CD4-positive, CD25-positive, alpha-beta regulatory T cell (primary cell): ENCODE data around the gene KRTAP5-4. TPM values are rescaled to one million over a fixed set of nuclear protein-coding genes. Genes with fewer than 3 reads are reported as not detected.
"Not testable (repeated sequence)": the region's sequence is repeated elsewhere in the genome, so short reads cannot be mapped to it uniquely, and the experiment has no call there.

Experiments
- ATAC-seq, 2 donors: fragments of 150-1000 bp; cut with Tn5 transposase; one replicate each; pipeline ENCODE4 v1.10.0; 2021; ENCODE audit warnings: low read depth in 2 of 2, moderate number of reproducible peaks in 2 of 2, moderate library complexity in 1 of 2
- DNase-seq, 3 donors: peaks; one replicate each; pipeline versions ENCODE4 v3.0.0 to v3.0.0-alpha.2; 2012 to 2022; ENCODE audit warnings: mixed read lengths in 1 of 3
- H3K27ac ChIP-seq: one replicate; pipeline ENCODE4 v1.7.0; 2013; ENCODE audit warnings: mild to moderate bottlenecking, low read length; ENCODE audit not compliant: insufficient read depth, poor library complexity, severe bottlenecking
- H3K27me3 ChIP-seq: one replicate; pipeline ENCODE4 v1.7.0; 2013; ENCODE audit warnings: low read length; ENCODE audit not compliant: control insufficient read depth, insufficient read depth
- H3K36me3 ChIP-seq: one replicate; pipeline ENCODE4 v1.7.0; 2013; ENCODE audit warnings: mild to moderate bottlenecking, low read length, moderate library complexity; ENCODE audit not compliant: control insufficient read depth, insufficient read depth
- H3K4me1 ChIP-seq: 2 replicates; pipeline ENCODE4 v1.7.0; 2013; ENCODE audit warnings: mild to moderate bottlenecking, low read length; ENCODE audit not compliant: insufficient read depth, control insufficient read depth, poor library complexity, severe bottlenecking
- H3K4me3 ChIP-seq: one replicate; pipeline ENCODE4 v1.7.0; 2013; ENCODE audit warnings: low read depth, mild to moderate bottlenecking, low read length, moderate library complexity
- H3K9me3 ChIP-seq, 2 experiments: 1 replicate in 1 of 2; 2 replicates in 1 of 2; pipeline ENCODE4 v1.7.0; 2013; ENCODE audit warnings: low read length in 2 of 2, mild to moderate bottlenecking in 1 of 2, moderate library complexity in 1 of 2; ENCODE audit not compliant: control insufficient read depth in 2 of 2
- H3K27ac Mint-ChIP-seq, 3 donors: one replicate each; pipeline ENCODE4 v1.8.0; 2020 to 2022; ENCODE audit warnings: mild to moderate bottlenecking in 3 of 3, mixed read lengths in 3 of 3, moderate library complexity in 2 of 3
- H3K27me3 Mint-ChIP-seq: one replicate; pipeline ENCODE4 v1.8.0; 2022; ENCODE audit warnings: mild to moderate bottlenecking, mixed read lengths
- H3K36me3 Mint-ChIP-seq: one replicate; pipeline ENCODE4 v1.8.0; 2020; ENCODE audit warnings: mixed read lengths
- H3K4me1 Mint-ChIP-seq, 4 donors: one replicate each; pipeline ENCODE4 v1.8.0; 2020 to 2022; ENCODE audit warnings: mixed read lengths in 4 of 4, mild to moderate bottlenecking in 1 of 4
- H3K4me3 Mint-ChIP-seq, 4 donors: one replicate each; pipeline ENCODE4 v1.8.0; 2020 to 2022; ENCODE audit warnings: mild to moderate bottlenecking in 4 of 4, mixed read lengths in 4 of 4, moderate library complexity in 3 of 4
- H3K9me3 Mint-ChIP-seq, 7 donors: one replicate each; pipeline ENCODE4 v1.8.0; 2020 to 2022; ENCODE audit warnings: mixed read lengths in 7 of 7, mild to moderate bottlenecking in 3 of 7, moderate library complexity in 2 of 7
- polyA plus RNA-seq, 4 donors: library from polyadenylated mRNA; unstranded; fragments of 300-500 nt; fragmentation: Illumina TruSeq; gene quantifications; one replicate each; pipeline ENCODE4 v1.2.3, GENCODE V29; 2021
- total RNA-seq: library from RNA; stranded (reverse); gene quantifications from one replicate; pipeline ENCODE4 v1.2.3, GENCODE V29; 2022

The KRTAP5-4 gene
- total and polyA plus RNA-seq, 5 donors from 2014 or later, result not detected

GRCh38 chr11:1651411-1651980 is 29.6 kb upstream of the KRTAP5-4 start:
- no peaks in the 10 kb centered on the region for H3K9me3 ChIP-seq
- ATAC-seq, result no peak
- Mint-ChIP-seq H3K27me3 (peaks cover 14% of the 10 kb centered on the region), H3K4me3 (no peak overlapping the region), H3K27ac (no peak overlapping the region), H3K9me3 (no peaks in the 10 kb centered on the region), H3K4me1 (no peaks in the 10 kb centered on the region), H3K36me3 (no peaks in the 10 kb centered on the region)
- DNase-seq, result no peak
- peaks cover 3% of the 10 kb centered on the region for H3K4me1 ChIP-seq
- H3K4me3 ChIP-seq, result no peak overlapping the region
- H3K27ac ChIP-seq, result no peak overlapping the region
- no peaks in the 10 kb centered on the region for H3K27me3 ChIP-seq
- no peaks in the 10 kb centered on the region for H3K36me3 ChIP-seq

- H3K36me3 Mint-ChIP-seq, result no peaks in the 10 kb centered on the region
- ATAC-seq, result no peak
These were observed 29.0 kb upstream of the KRTAP5-4 start for GRCh38 chr11:1650918-1651262.

GRCh38 chr11:1650034-1650917 is 28.3 kb upstream of the KRTAP5-4 start:
- no peaks in the 10 kb centered on the region for H3K9me3 Mint-ChIP-seq

More at GRCh38 chr11:1650918-1651262, 29.0 kb upstream of the KRTAP5-4 start:
- no peak overlapping the region for H3K27ac ChIP-seq
- no peaks in the 10 kb centered on the region for H3K36me3 ChIP-seq
- Mint-ChIP-seq H3K27me3 (peaks cover 12% of the 10 kb centered on the region), H3K4me3 (no peak overlapping the region), H3K4me1 (no peaks in the 10 kb centered on the region), H3K9me3 (no peaks in the 10 kb centered on the region), H3K27ac (peak overlapping the region in 1 of 3 donors; percentile 29)
- no peaks in the 10 kb centered on the region for H3K9me3 ChIP-seq
- H3K27me3 ChIP-seq, result no peaks in the 10 kb centered on the region
- no peak overlapping the region for H3K4me3 ChIP-seq
- peaks cover 3% of the 10 kb centered on the region for H3K4me1 ChIP-seq
- DNase-seq, result no peak

DNA sequence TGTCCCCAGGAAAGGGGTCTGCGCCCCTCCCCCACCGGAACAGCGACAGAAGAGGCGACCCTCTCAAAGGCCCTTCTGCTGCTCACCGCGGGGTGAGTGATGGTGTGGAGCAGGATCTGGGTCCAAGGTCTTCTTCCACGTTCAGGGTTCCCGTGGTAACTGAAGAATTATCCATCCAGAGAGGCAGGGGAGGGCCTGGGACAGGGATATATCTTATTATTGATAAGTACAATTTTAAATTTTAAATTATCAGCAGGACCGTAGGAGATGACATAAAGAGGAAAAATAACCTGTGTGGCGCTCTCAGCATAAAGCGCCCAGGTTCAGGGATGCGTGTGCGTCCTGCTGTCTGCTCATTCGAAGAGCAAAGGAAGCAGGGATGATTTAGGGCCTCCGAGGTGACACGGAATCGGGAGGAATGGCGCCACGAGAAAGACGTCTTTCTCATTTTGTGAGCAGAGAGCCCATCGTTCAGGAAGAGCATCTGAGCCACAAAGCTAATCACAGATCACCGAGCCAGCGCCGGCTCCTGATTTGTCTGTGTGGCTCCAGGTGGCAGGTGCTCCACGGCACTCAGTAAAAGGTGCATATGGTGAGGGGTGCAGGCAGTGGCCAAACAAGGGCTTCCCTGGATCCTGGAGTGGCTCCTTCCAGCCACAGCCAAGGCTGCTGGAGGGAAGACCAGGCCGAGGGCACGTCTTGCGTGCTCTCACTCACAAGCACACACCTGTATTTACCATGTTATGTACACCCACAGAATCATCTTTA is 26.9 kb upstream of the KRTAP5-4 start:
- DNase-seq (no peak), ATAC-seq (no peak)
- H3K9me3 ChIP-seq, result no peaks in the 10 kb centered on the region
- Mint-ChIP-seq H3K36me3 (no peaks in the 10 kb centered on the region), H3K9me3 (no peaks in the 10 kb centered on the region), H3K27me3 (peaks cover 1% of the 10 kb centered on the region), H3K27ac (no peak overlapping the region), H3K4me3 (no peak overlapping the region), H3K4me1 (no peaks in the 10 kb centered on the region)
- peaks cover 3% of the 10 kb centered on the region for H3K4me1 ChIP-seq
- H3K36me3 ChIP-seq, result no peaks in the 10 kb centered on the region
- H3K4me3 ChIP-seq, result no peak overlapping the region
- no peak overlapping the region for H3K27ac ChIP-seq
- H3K27me3 ChIP-seq, result no peaks in the 10 kb centered on the region

More at GRCh38 chr11:1650034-1650917, 28.3 kb upstream of the KRTAP5-4 start:
- H3K27ac Mint-ChIP-seq, result no peak overlapping the region
- Histone ChIP-seq H3K4me1 (peaks cover 3% of the 10 kb centered on the region), H3K27me3 (no peaks in the 10 kb centered on the region), H3K27ac (no peak overlapping the region), H3K4me3 (no peak overlapping the region), H3K9me3 (no peaks in the 10 kb centered on the region), H3K36me3 (no peaks in the 10 kb centered on the region)
- peaks cover 12% of the 10 kb centered on the region for H3K27me3 Mint-ChIP-seq
- no peaks in the 10 kb centered on the region for H3K36me3 Mint-ChIP-seq
- H3K4me3 Mint-ChIP-seq, result no peak overlapping the region
- H3K4me1 Mint-ChIP-seq, result no peaks in the 10 kb centered on the region
- DNase-seq (no peak), ATAC-seq (no peak)

GRCh38 chr11:1647901-1648652 is 26.1 kb upstream of the KRTAP5-4 start:
- no peak overlapping the region for H3K4me3 ChIP-seq
- ATAC-seq, result no peak
- no peak overlapping the region for H3K4me3 Mint-ChIP-seq
- no peaks in the 10 kb centered on the region for H3K9me3 ChIP-seq
- no peaks in the 10 kb centered on the region for H3K27me3 ChIP-seq
- DNase-seq, result no peak
- H3K27me3 Mint-ChIP-seq, result no peaks in the 10 kb centered on the region
- H3K36me3 ChIP-seq, result no peaks in the 10 kb centered on the region
- no peaks in the 10 kb centered on the region for H3K36me3 Mint-ChIP-seq
- peaks cover 3% of the 10 kb centered on the region for H3K4me1 ChIP-seq
- H3K27ac Mint-ChIP-seq, result no peak overlapping the region
- no peaks in the 10 kb centered on the region for H3K4me1 Mint-ChIP-seq
- no peaks in the 10 kb centered on the region for H3K9me3 Mint-ChIP-seq
- H3K27ac ChIP-seq, result no peak overlapping the region

DNA sequence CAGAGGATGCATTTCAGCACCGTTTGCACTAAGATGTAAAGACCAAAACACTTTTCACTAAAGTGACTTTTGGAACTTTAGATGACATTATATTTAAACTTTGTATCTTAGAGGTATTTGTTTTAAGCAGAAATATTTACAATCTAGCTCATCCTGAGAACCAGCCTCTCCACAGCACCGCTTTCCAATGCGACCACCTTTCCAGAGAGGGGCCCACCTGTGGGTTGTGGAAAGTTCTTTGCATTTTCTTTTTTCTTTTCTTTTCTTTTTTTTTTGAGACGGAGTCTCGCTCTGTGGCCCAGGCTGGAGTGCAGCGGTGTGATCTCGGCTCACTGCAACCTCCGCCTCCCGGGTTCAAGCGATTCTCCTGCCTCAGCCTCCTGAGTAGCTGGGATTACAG is 24.6 kb upstream of the KRTAP5-4 start:
- not testable (repeated sequence) for H3K4me3 ChIP-seq, H3K4me3 Mint-ChIP-seq

GRCh38 chr11:1645357-1645821 is 23.5 kb upstream of the KRTAP5-4 start:
- Histone ChIP-seq H3K4me1 (no peaks in the 10 kb centered on the region), H3K27ac (no peak overlapping the region), H3K9me3 (no peaks in the 10 kb centered on the region), H3K4me3 (no peak overlapping the region), H3K36me3 (no peaks in the 10 kb centered on the region), H3K27me3 (no peaks in the 10 kb centered on the region)
- ATAC-seq (no peak), DNase-seq (no peak)
- no peaks in the 10 kb centered on the region for H3K9me3 Mint-ChIP-seq
- H3K27ac Mint-ChIP-seq, result no peak overlapping the region
- H3K27me3 Mint-ChIP-seq, result no peaks in the 10 kb centered on the region
- H3K4me1 Mint-ChIP-seq, result peaks cover 0 to under 1% (median 0%) of the 10 kb centered on the region in 4 donors
- no peak overlapping the region for H3K4me3 Mint-ChIP-seq
- no peaks in the 10 kb centered on the region for H3K36me3 Mint-ChIP-seq

More for the DNA sequence above, 24.6 kb upstream of the KRTAP5-4 start:
- not testable (repeated sequence) for H3K9me3 Mint-ChIP-seq, DNase-seq, H3K27ac Mint-ChIP-seq, H3K4me1 Mint-ChIP-seq, H3K27ac ChIP-seq, ATAC-seq, H3K4me1 ChIP-seq, H3K36me3 ChIP-seq, H3K27me3 ChIP-seq, H3K36me3 Mint-ChIP-seq, H3K9me3 ChIP-seq, H3K27me3 Mint-ChIP-seq
